GM19043 (cell line): ENCODE data around the gene CAMTA1.

Experiments used
- ATAC-seq: cut with Tn5 transposase; IDR thresholded peaks from one replicate; pipeline ENCODE4 v1.9.1; 2021; ENCODE audit warnings: low read depth; ENCODE audit not compliant: unreplicated experiment

Gene CAMTA1

GRCh38 chr1:7562729-7563605 is 777.7 kb downstream of the CAMTA1 start:
- no peak for ATAC-seq

- no peak for ATAC-seq
Measured at GRCh38 chr1:7564137-7564536, 778.9 kb downstream of the CAMTA1 start.

GRCh38 chr1:7565099-7565750 is 780.0 kb downstream of the CAMTA1 start:
- ATAC-seq = no peak

DNA sequence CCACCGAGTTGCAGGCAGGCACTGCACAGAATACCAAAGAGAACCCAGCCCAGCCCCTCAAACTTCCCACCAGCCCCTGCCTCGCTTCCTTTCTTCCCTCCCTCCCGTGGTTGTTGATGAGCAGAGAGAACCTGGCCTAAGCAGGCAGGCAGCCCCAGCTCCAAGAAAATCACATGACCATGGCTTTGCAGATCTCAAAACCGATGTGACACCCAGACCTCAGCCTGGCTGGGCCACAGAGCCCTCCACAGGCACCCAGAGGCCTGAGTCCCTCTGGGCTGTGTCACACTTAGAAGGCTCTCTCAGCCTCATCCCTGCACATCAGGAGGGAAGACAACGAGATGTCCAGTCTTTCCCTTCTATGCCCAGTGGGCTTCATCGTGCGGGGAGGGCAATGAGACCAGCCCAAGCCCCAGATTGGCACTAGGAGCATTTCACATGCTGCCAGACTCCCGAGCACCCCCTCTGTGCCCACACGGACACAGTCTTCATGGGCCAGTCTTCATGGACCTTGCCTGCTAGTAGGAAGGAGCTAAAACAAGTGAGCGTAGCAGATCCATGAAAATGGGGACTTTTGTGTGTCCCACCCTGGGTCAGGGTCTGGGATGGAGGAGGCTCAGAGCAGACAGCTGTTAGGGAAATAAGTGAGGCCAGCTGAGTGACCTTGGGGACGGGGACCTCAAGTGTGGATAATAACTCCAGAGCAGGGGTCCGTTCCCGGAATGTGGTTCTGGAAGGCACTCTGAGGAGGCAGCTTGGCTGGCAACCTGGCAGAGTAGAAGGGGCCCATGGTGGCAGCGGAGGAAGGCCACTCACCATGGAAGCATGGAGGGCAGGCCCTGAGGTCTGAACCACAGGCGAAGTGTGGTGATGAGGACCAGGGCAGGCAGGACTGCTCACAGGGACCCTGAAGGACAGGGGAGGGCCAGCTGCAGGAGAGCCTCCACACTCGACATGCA is 781.4 kb downstream of the CAMTA1 start:
- ATAC-seq = no peak

- no peak for ATAC-seq
Measured at GRCh38 chr1:7567376-7567775, 782.1 kb downstream of the CAMTA1 start.

GRCh38 chr1:7568053-7568452 is 782.8 kb downstream of the CAMTA1 start:
- ATAC-seq = no peak

- no peak for ATAC-seq
Measured at GRCh38 chr1:7568901-7569524, 783.8 kb downstream of the CAMTA1 start.

DNA sequence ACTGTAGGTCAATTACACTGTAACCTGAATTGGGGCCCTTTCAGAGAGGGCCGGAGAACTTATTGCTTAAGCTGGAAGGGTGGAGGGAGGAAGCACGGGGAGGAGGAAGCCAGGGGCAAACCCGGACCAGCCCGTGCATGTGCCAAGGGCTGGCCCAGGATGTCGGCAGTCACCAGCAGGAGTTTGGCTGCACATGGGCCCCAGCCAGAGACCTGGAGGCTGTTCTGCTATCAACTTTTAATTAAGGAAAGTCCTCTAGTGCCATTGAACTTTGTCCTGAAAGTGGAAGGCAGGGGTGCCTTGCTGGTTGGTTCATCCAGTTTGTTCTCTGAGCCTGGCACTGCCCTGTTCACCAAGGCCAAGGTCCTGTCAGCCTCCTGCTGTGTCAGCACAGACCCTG is 785.1 kb downstream of the CAMTA1 start:
- ATAC-seq = no peak

- ATAC-seq = no peak
Measured at GRCh38 chr1:7572654-7573152, 787.4 kb downstream of the CAMTA1 start.

- ATAC-seq = no peak
Measured at GRCh38 chr1:7573481-7573880, 788.2 kb downstream of the CAMTA1 start.

DNA sequence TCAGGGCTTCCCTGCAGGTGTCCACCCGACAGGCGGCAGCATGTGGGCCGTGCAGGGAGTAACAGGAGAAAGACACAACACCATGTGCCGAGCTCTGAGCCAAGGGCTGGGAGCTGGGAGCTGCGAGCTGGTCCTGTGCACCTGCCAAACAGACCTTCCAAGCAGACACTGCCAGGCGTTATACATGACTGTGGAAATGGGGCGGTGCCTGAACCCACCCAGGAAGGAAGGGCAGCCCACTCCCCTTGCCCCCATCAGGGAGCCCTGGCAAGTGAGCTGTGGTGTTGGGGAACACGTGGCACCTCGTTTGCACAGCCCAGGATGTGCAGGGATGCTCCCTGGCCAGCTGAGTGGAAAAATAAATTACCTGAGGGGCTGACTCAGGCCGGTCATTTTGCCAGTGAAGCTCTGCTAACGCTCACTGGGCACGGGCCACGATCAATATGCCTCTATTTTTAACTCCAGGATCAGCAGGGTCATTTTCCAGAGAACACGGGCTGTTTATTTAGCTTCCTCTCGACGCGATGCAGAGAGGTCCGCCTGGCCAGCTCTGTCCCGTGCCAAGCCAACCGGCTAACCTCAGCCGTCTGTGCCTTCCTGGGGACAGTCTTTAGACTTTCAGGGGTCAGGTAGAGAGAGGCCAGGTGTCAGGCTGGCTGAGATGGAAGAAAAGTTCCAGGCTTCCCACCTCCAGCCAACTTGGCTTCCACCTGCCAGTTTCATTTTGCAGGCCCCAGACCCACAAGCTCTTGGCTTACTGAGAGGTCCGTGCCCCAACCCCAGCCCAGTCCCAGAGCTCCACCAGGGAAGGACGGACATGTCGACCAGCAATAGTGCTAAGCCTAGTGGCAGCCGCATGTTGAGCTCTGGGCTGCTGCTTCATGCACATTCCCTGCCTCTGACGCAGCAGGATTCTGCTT is 789.1 kb downstream of the CAMTA1 start:
- ATAC-seq = no peak

DNA sequence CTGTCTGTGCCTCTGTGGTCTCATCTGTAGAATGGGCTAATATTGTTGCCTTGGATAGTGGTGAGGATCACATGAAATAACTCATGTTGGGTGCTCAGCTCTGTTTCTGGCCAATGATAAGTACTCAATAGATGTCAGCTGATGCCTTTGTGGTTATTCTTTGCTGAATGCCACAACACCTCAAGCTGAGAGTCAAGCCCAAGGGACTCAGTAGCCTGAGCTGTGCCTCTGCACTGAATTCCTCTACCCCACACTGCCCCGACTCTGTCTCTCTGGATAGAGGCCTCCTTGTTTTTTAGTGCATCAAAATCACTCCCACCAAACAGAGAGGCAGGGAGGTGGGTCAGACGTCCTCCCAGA is 789.8 kb downstream of the CAMTA1 start:
- no peak for ATAC-seq

GRCh38 chr1:7576946-7577657 is 791.8 kb downstream of the CAMTA1 start:
- ATAC-seq = no peak

DNA sequence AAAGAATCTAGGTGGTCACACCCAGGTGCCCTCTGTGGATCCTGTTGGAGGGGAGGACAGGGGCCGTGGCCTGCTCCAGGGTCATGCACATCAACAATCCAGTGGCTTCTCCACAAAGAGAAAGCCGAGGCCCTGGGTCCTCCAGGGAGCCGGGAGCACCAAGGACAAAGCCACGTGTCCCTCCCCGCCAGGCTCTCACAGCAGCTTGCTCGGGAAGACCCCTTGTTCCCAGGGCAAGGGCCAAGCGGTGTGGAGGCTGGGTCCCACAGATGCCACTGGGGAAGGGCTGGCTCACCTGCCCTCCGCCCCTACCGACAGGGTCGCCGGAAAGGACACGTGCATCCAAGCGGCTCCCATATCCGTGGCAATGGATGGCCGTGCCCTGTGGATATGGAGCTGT is 793.0 kb downstream of the CAMTA1 start:
- no peak for ATAC-seq

GRCh38 chr1:7579016-7579415 is 793.8 kb downstream of the CAMTA1 start:
- ATAC-seq = no peak

GRCh38 chr1:7579831-7580804 is 794.9 kb downstream of the CAMTA1 start:
- ATAC-seq = no peak

GRCh38 chr1:7580923-7581753 is 795.9 kb downstream of the CAMTA1 start:
- no peak for ATAC-seq
